Mammary epithelial cell (primary cell): ENCODE results near the gene UPP1.

Experiments
- EZH2 ChIP-seq: IDR thresholded peaks from 2 replicates; pipeline ENCODE4 v1.6.1; 2012; ENCODE audit warnings: low read length, inconsistent platforms, borderline replicate concordance
- TF ChIP-seq, protein P1 (sequence below), 2 donors: IDR thresholded peaks in 1 of 2; conservative IDR thresholded peaks in 1 of 2; 2 replicates each; pipeline ENCODE4 v1.5.1; 2011 to 2012; ENCODE audit warnings: inconsistent platforms in 2 of 2, low read length in 2 of 2, mild to moderate bottlenecking in 2 of 2, control low read depth in 1 of 2, low read depth in 1 of 2; ENCODE audit not compliant: insufficient read depth in 1 of 2; ENCODE audit errors: extremely low read depth in 1 of 2

DNA sequence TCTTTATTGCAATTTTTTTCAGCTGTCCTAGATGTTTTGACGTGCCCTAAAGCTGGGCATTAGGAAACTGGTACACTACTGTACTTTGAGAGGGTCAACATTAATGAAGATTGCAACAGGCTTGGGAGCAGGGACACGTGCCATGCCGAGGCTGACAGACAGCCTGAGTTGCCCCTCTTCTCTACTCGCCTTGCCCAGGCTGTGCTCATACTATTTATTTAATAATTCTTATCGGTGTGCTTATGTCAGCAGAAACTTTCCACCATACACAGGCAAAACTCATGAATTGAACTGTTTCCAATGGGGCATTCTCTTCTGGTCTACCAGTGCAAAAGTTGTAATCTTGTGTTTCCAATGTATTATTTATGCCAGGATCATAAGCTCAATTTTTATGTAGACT is 29.4 kb upstream of the UPP1 start:
- TF ChIP-seq, protein P1, sequence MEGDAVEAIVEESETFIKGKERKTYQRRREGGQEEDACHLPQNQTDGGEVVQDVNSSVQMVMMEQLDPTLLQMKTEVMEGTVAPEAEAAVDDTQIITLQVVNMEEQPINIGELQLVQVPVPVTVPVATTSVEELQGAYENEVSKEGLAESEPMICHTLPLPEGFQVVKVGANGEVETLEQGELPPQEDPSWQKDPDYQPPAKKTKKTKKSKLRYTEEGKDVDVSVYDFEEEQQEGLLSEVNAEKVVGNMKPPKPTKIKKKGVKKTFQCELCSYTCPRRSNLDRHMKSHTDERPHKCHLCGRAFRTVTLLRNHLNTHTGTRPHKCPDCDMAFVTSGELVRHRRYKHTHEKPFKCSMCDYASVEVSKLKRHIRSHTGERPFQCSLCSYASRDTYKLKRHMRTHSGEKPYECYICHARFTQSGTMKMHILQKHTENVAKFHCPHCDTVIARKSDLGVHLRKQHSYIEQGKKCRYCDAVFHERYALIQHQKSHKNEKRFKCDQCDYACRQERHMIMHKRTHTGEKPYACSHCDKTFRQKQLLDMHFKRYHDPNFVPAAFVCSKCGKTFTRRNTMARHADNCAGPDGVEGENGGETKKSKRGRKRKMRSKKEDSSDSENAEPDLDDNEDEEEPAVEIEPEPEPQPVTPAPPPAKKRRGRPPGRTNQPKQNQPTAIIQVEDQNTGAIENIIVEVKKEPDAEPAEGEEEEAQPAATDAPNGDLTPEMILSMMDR (conservative IDR thresholded peaks at IDR 0.05 in 1 of 2, IDR thresholded peaks at IDR 0.05 in 1 of 2; ENCODE audit: extremely low read depth in 1 of 2, insufficient read depth in 1 of 2, low read depth in 1 of 2, low read length in 2 of 2), result no peak
- TF ChIP-seq EZH2, result no peak
